HCT116 (cell line): ENCODE results near the gene G6PD. TPM values are rescaled to one million over a fixed set of nuclear protein-coding genes. Genes with fewer than 3 reads are reported as not detected.

Experiments used
- ATAC-seq: fragments of 200-7000 bp; cut with Tn5 transposase; 2 replicates; pipeline ENCODE4 v1.9.1; 2020; ENCODE audit warnings: mild to moderate bottlenecking, moderate library complexity
- BruUV-seq: library from RNA; stranded (reverse); fragments of 400-500 nt; replicated peaks from 2 replicates; lab custom pipeline; 2021; lab: Mats Ljungman, UMichigan
- CTCF ChIA-PET: fragments of 300-600 bp; sonication (Branson Sonifier 250); formaldehyde crosslinking; loops from one replicate; lab custom pipeline; 2021; ENCODE audit warnings: antibody characterized with exemption; lab: Charles Lee
- POLR2A ChIA-PET: fragments of 300-600, 350-600 bp; sonication (Branson Sonifier 250); formaldehyde crosslinking; loops from one replicate; lab custom pipeline; 2021; ENCODE audit warnings: antibody characterized with exemption; lab: Charles Lee
- RAD21 ChIA-PET, 2 experiments: fragments of 300-600 bp; sonication (Branson Sonifier 250); formaldehyde crosslinking; loops; one replicate each; lab custom pipeline; 2023; ENCODE audit warnings: low total read pairs in 2 of 2; ENCODE audit not compliant: uncharacterized antibody in 2 of 2, unreplicated experiment in 2 of 2, low non-redundant PET in 1 of 2; lab: Charles Lee
- DNase-seq: peaks from one replicate; pipeline ENCODE4 v3.0.0-alpha.2; 2010; ENCODE audit warnings: low read depth, low spot score
- H2AFZ ChIP-seq: fragments of 200-600 bp; shearing (Covaris generic), sonication (generic); 2 replicates; pipeline ENCODE4 v1.6.1; 2017; ENCODE audit warnings: low read depth, mixed run types, mixed read lengths, antibody characterized with exemption, low read length; ENCODE audit not compliant: poor library complexity, severe bottlenecking
- H3K27ac ChIP-seq: 2 replicates; pipeline ENCODE4 v1.5.1; 2012; ENCODE audit warnings: low read depth, low read length
- H3K27me3 ChIP-seq: fragments of 200-600 bp; sonication (generic); 2 replicates; pipeline ENCODE4 v1.6.1; 2016; ENCODE audit warnings: mixed run types, low read length, mixed read lengths; ENCODE audit not compliant: insufficient read depth
- H3K36me3 ChIP-seq, 2 experiments: fragments of 200-500 bp in 1 of 2; fragments of 200-600 bp in 1 of 2; sonication (Bioruptor generic) in 1 of 2; sonication (generic) in 1 of 2; 2 replicates each; pipeline versions ENCODE4 v1.5.1 to v1.6.1; 2014 to 2016; ENCODE audit warnings: low read length in 2 of 2, inconsistent platforms in 1 of 2, mixed read lengths in 1 of 2, mixed run types in 1 of 2; ENCODE audit not compliant: insufficient read depth in 2 of 2, control insufficient read depth in 1 of 2
- H3K4me1 ChIP-seq, 2 experiments: fragments of 200-600 bp in 1 of 2; sonication (generic) in 1 of 2; 2 replicates each; pipeline versions ENCODE4 v1.5.1 to v1.6.1; 2012 to 2017; ENCODE audit warnings: low read length in 2 of 2, inconsistent platforms in 1 of 2, mild to moderate bottlenecking in 1 of 2, mixed read lengths in 1 of 2, mixed run types in 1 of 2, moderate library complexity in 1 of 2; ENCODE audit not compliant: insufficient read depth in 2 of 2, control insufficient read depth in 1 of 2
- H3K4me2 ChIP-seq: fragments of 200-600 bp; sonication (generic); 2 replicates; pipeline ENCODE4 v1.6.1; 2017; ENCODE audit warnings: mixed run types, low read length, mixed read lengths
- H3K4me3 ChIP-seq, 2 experiments: fragments of 200-600 bp in 1 of 2; sonication (generic) in 1 of 2; replicated peaks in 1 of 2; 2 replicates each; pipeline ENCODE4 v1.5.1; 2011 to 2016; ENCODE audit warnings: low read length in 2 of 2, control low read depth in 1 of 2, low read depth in 1 of 2, mild to moderate bottlenecking in 1 of 2, mixed read lengths in 1 of 2, mixed run types in 1 of 2
- H3K79me2 ChIP-seq: fragments of 200-600 bp; sonication (generic); 2 replicates; pipeline ENCODE4 v1.6.1; 2017; ENCODE audit warnings: mild to moderate bottlenecking, mixed run types, low read length, moderate library complexity, mixed read lengths; ENCODE audit not compliant: insufficient read depth
- H3K9ac ChIP-seq: fragments of 200-600 bp; sonication (generic); 2 replicates; pipeline ENCODE4 v1.6.1; 2016; ENCODE audit warnings: low read length, mixed read lengths
- H3K9me2 ChIP-seq: fragments of 200-600 bp; sonication (generic), shearing (Covaris generic); 2 replicates; pipeline ENCODE4 v1.6.1; 2017; ENCODE audit warnings: mixed run types, mild to moderate bottlenecking, moderate library complexity; ENCODE audit not compliant: insufficient read depth
- H3K9me3 ChIP-seq, 2 experiments: fragments of 200-500 bp in 1 of 2; fragments of 200-600 bp in 1 of 2; sonication (Bioruptor generic) in 1 of 2; sonication (generic) in 1 of 2; 2 replicates each; pipeline ENCODE4 v1.6.1; 2014 to 2017; ENCODE audit warnings: low read length in 2 of 2, mixed read lengths in 2 of 2, inconsistent platforms in 1 of 2, low read depth in 1 of 2, mild to moderate bottlenecking in 1 of 2, mixed run types in 1 of 2, moderate library complexity in 1 of 2; ENCODE audit not compliant: control insufficient read depth in 1 of 2, insufficient read depth in 1 of 2
- H4K20me1 ChIP-seq: fragments of 200-600 bp; sonication (generic), shearing (Covaris generic); 2 replicates; pipeline ENCODE4 v1.6.1; 2017; ENCODE audit warnings: mixed run types, mild to moderate bottlenecking, moderate library complexity; ENCODE audit not compliant: insufficient read depth
- CBX3 ChIP-seq: IDR thresholded peaks from 2 replicates; pipeline ENCODE4 v1.6.1; 2012; ENCODE audit warnings: low read depth
- EGR1 ChIP-seq: IDR thresholded peaks from 2 replicates; pipeline ENCODE4 v1.6.1; 2012; ENCODE audit warnings: low read depth
- ELF1 ChIP-seq: IDR thresholded peaks from 2 replicates; pipeline ENCODE4 v1.6.1; 2012; ENCODE audit warnings: low read depth, borderline replicate concordance
- EZH2 ChIP-seq: fragments of 200-600 bp; sonication (generic); IDR thresholded peaks from 2 replicates; pipeline ENCODE4 v1.6.1; 2017; ENCODE audit warnings: antibody characterized with exemption, mixed run types
- EZH2phosphoT487 ChIP-seq: fragments of 200-600 bp; IDR thresholded peaks from 2 replicates; pipeline ENCODE4 v1.6.1; 2018; ENCODE audit warnings: antibody characterized with exemption, borderline replicate concordance
- JUND ChIP-seq: IDR thresholded peaks from 2 replicates; pipeline ENCODE4 v1.6.1; 2012
- POLR2A ChIP-seq: IDR thresholded peaks from 2 replicates; pipeline ENCODE4 v1.7.0; 2011; ENCODE audit warnings: borderline replicate concordance; ENCODE audit not compliant: insufficient read depth, insufficient read length; ENCODE audit errors: extremely low read depth
- RAD21 ChIP-seq: IDR thresholded peaks from 2 replicates; pipeline ENCODE4 v1.6.1; 2012; ENCODE audit warnings: low read depth, mild to moderate bottlenecking
- SIN3A ChIP-seq: IDR thresholded peaks from 2 replicates; pipeline ENCODE4 v1.6.1; 2012; ENCODE audit warnings: low read depth
- SP1 ChIP-seq: IDR thresholded peaks from 2 replicates; pipeline ENCODE4 v1.6.1; 2012; ENCODE audit warnings: low read depth
- TCF7L2 ChIP-seq: IDR thresholded peaks from 2 replicates; pipeline ENCODE4 v1.7.0; 2011; ENCODE audit warnings: borderline replicate concordance, inconsistent platforms; ENCODE audit not compliant: insufficient read depth, insufficient read length; ENCODE audit errors: extremely low read depth
- YY1 ChIP-seq: IDR thresholded peaks from 2 replicates; pipeline ENCODE4 v1.6.1; 2011; ENCODE audit warnings: low read length, low read depth, moderate library complexity, mild to moderate bottlenecking; ENCODE audit not compliant: insufficient replicate concordance; ENCODE audit errors: extremely low read depth
- ZFX ChIP-seq: fragments of 450-650 bp; IDR thresholded peaks from 2 replicates; pipeline ENCODE4 v1.6.1; 2017
- ZNF274 ChIP-seq: fragments of 200-500 bp; sonication (Bioruptor generic); IDR thresholded peaks from 2 replicates; pipeline ENCODE4 v1.6.1; 2014; ENCODE audit warnings: mild to moderate bottlenecking, low read depth, low read length, inconsistent platforms
- intact Hi-C: fragments of 100-400 bp; cut with micrococcal nuclease; formaldehyde crosslinking; loops from 2 replicates; pipeline ENCODE4 v1.10.0; 2022
- total RNA-seq: library from RNA; stranded (reverse); gene quantifications from one replicate; pipeline ENCODE4 v1.2.1, GENCODE V29; 2021; ENCODE audit not compliant: unreplicated experiment
- TF ChIP-seq, protein P1 (sequence below): IDR thresholded peaks from 2 replicates; pipeline ENCODE4 v1.6.1; 2012
- TF ChIP-seq, protein P2 (sequence below): IDR thresholded peaks from 2 replicates; pipeline ENCODE4 v1.6.1; 2012

The G6PD gene
- total RNA-seq, 1 experiment from 2014 or later = 109 TPM

DNA sequence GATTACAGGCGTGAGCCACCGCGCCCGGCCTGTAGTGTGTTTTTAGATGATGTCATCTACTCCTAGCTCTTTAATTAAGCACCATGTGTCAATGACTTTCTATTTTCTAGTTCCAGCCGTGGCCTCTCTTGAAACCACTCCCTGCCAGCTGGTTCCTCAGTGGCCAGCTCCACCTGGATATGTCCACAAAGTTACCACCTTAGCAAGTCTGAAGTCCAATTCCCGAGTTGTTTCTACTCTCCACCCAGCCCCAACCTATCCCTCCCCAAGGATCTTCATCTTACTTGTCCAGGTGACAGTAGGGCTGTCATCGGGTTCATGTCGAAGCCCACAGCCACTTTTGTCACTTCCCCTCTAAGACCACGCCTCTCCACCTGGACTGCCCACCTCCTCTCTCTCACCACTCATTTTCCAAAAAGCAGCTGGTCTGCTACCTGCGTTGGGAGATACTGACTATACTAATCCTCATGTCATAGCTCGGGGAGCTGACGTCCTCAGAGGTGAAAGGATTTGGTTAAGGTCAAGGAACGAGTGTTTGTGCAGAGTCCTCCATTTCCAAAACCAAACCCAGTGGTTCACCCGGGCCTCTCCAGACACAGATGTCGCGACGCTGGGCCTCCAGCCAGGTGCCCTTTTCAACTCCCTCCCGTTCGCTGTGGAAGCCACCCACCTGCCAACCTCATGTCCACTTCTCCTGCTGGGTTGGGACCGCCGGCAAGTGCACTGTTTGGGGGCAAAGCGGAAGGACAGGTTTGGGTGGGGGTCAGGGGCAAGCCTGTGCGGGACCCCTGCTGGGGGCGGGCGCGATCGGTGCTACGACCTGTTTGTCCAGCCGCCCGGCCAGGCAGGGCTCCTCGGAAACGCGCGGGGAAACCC lies 31.3 kb downstream of the G6PD start:
- TSS peak; percentile 62 for BruUV-seq
- H2AFZ ChIP-seq = no peak overlapping the region
- H3K4me2 ChIP-seq = peak overlapping the region; percentile 84
- no peaks in the 10 kb centered on the region for H3K9me3 ChIP-seq
- intact Hi-C loops = no loop called here
- H3K4me3 ChIP-seq = peak overlapping the region; percentile 65 to 70
- H4K20me1 ChIP-seq = no peaks in the 10 kb centered on the region
- H3K9ac ChIP-seq = peak overlapping the region; percentile 72
- TF ChIP-seq CBX3 = no peak
- TF ChIP-seq EGR1 = no peak
- TF ChIP-seq, protein P1, sequence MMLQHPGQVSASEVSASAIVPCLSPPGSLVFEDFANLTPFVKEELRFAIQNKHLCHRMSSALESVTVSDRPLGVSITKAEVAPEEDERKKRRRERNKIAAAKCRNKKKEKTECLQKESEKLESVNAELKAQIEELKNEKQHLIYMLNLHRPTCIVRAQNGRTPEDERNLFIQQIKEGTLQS = no peak
- no peak for TF ChIP-seq ELF1
- TF ChIP-seq EZH2 = no peak
- TF ChIP-seq, protein P2, sequence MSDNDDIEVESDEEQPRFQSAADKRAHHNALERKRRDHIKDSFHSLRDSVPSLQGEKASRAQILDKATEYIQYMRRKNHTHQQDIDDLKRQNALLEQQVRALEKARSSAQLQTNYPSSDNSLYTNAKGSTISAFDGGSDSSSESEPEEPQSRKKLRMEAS = no peak; the same call in 1 of the 2 replicates
- TF ChIP-seq ZFX = no peak
- TF ChIP-seq EZH2phosphoT487 = no peak
- TF ChIP-seq SIN3A = no peak; the same call in 1 of the 2 replicates
- no peak for TF ChIP-seq RAD21
- no peak for TF ChIP-seq SP1
- no peak for TF ChIP-seq JUND
- TF ChIP-seq YY1 = no peak
- TF ChIP-seq TCF7L2 = no peak
- no peak for TF ChIP-seq ZNF274
- TF ChIP-seq POLR2A = no peak
- no peaks in the 10 kb centered on the region for H3K9me2 ChIP-seq
- peaks cover 5 to 10% of the 10 kb centered on the region in 2 experiments; a peak in 3 of 4 replicates for H3K4me1 ChIP-seq
- ChIA-PET CTCF (no interaction called here), RAD21 (no interaction called here), POLR2A (interaction anchor here (1.0 kb wide), 1 partner anchor 25 kb away, joined by 3 read pairs; the partner anchor contains the start of gene SLC10A3)
- no peaks in the 10 kb centered on the region for H3K27me3 ChIP-seq
- ATAC-seq = peak; percentile 22; the same call in 1 of the 2 replicates
- DNase-seq = no peak
- peak overlapping the region; percentile 79 for H3K27ac ChIP-seq
- no peaks in the 10 kb centered on the region for H3K36me3 ChIP-seq
- H3K79me2 ChIP-seq = no peaks in the 10 kb centered on the region
